Mesothelial cell of epicardium (in vitro differentiated cells): ENCODE results near the gene EPOP. TPM values are rescaled to one million over a fixed set of nuclear protein-coding genes. Genes with fewer than 3 reads are reported as not detected.
A peak's percentile ranks its signal among the peaks of the same experiment; 100 is the strongest.

Experiments
- DNase-seq, 2 experiments: peaks; one replicate each; pipeline ENCODE4 v3.0.0; 2021; ENCODE audit warnings: low spot score in 2 of 2; ENCODE audit not compliant: unreplicated experiment in 2 of 2
- H3K27ac Mint-ChIP-seq: 2 replicates; pipeline ENCODE4 v1.8.0; 2021; ENCODE audit warnings: mixed read lengths
- H3K27me3 Mint-ChIP-seq: 2 replicates; pipeline ENCODE4 v1.8.0; 2021; ENCODE audit warnings: low read depth, mixed read lengths
- H3K36me3 Mint-ChIP-seq: 2 replicates; pipeline ENCODE4 v1.8.0; 2021; ENCODE audit warnings: mixed read lengths
- H3K4me1 Mint-ChIP-seq: 2 replicates; pipeline ENCODE4 v1.8.0; 2021; ENCODE audit warnings: mixed read lengths
- H3K4me3 Mint-ChIP-seq: 2 replicates; pipeline ENCODE4 v1.8.0; 2021; ENCODE audit warnings: mild to moderate bottlenecking, moderate library complexity, mixed read lengths
- H3K9me3 Mint-ChIP-seq: 2 replicates; pipeline ENCODE4 v1.8.0; 2021; ENCODE audit warnings: mixed read lengths
- total RNA-seq: library from RNA; stranded (reverse); gene quantifications from 3 replicates; pipeline ENCODE4 v1.2.1, GENCODE V29; 2021
- TF ChIP-seq, protein P1 (sequence below): fragments of 200-600 bp; sonication (generic); IDR thresholded peaks from one replicate; pipeline ENCODE4 v1.5.0; 2021; ENCODE audit warnings: antibody characterized with exemption; ENCODE audit not compliant: unreplicated experiment

The EPOP gene
- total RNA-seq = 3.7 to 4.0 TPM (median 3.8 TPM) in 3 replicates

GRCh38 chr17:38674749-38675615 lies at the start of gene EPOP:
Gene EPOP, minus strand, starts transcription at chr17:38674957. Its CDS starts 462 bp downstream, at chr17:38674495.
- peak; percentile 69 to 81 for DNase-seq
- Mint-ChIP-seq H3K9me3 (no peaks in the 10 kb centered on the region), H3K4me3 (peak within 1 kb of the TSS; percentile 50), H3K4me1 (peaks cover 12% of the 10 kb centered on the region), H3K27me3 (peaks cover 56% of the 10 kb centered on the region), H3K27ac (peak within 1 kb of the TSS; percentile 12), H3K36me3 (no peaks in the 10 kb centered on the region)
- TF ChIP-seq, protein P1, sequence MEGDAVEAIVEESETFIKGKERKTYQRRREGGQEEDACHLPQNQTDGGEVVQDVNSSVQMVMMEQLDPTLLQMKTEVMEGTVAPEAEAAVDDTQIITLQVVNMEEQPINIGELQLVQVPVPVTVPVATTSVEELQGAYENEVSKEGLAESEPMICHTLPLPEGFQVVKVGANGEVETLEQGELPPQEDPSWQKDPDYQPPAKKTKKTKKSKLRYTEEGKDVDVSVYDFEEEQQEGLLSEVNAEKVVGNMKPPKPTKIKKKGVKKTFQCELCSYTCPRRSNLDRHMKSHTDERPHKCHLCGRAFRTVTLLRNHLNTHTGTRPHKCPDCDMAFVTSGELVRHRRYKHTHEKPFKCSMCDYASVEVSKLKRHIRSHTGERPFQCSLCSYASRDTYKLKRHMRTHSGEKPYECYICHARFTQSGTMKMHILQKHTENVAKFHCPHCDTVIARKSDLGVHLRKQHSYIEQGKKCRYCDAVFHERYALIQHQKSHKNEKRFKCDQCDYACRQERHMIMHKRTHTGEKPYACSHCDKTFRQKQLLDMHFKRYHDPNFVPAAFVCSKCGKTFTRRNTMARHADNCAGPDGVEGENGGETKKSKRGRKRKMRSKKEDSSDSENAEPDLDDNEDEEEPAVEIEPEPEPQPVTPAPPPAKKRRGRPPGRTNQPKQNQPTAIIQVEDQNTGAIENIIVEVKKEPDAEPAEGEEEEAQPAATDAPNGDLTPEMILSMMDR = no peak

DNA sequence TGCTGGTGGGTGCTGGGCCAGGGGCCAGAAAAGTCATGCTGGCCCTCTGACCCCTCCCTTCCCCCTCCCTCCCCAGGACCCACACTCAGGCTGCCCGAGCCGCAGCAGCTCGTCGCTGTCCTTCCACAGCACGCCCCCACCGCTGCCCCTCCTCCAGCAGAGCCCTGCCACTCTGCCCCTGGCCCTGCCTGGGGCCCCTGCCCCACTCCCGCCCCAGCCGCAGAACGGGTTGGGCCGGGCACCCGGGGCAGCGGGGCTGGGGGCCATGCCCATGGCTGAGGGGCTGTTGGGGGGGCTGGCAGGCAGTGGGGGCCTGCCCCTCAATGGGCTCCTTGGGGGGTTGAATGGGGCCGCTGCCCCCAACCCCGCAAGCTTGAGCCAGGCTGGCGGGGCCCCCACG lies 47.0 kb upstream of the EPOP start:
- no peaks in the 10 kb centered on the region for H3K27me3 Mint-ChIP-seq
- H3K27ac Mint-ChIP-seq = no peak overlapping the region
- TF ChIP-seq, protein P1 = no peak
- H3K9me3 Mint-ChIP-seq = no peaks in the 10 kb centered on the region
- H3K4me3 Mint-ChIP-seq = no peak overlapping the region
- no peak for DNase-seq
- H3K36me3 Mint-ChIP-seq = peaks cover 13% of the 10 kb centered on the region
- peaks cover 18% of the 10 kb centered on the region for H3K4me1 Mint-ChIP-seq

- no peak for DNase-seq
- H3K36me3 Mint-ChIP-seq = peaks cover 14% of the 10 kb centered on the region
- H3K27ac Mint-ChIP-seq = no peak overlapping the region
- H3K9me3 Mint-ChIP-seq = no peaks in the 10 kb centered on the region
- H3K4me3 Mint-ChIP-seq = no peak overlapping the region
- TF ChIP-seq, protein P1 = no peak
- peaks cover 18% of the 10 kb centered on the region for H3K4me1 Mint-ChIP-seq
- H3K27me3 Mint-ChIP-seq = no peaks in the 10 kb centered on the region
Measured at GRCh38 chr17:38720941-38721340, 46.2 kb upstream of the EPOP start.

DNA sequence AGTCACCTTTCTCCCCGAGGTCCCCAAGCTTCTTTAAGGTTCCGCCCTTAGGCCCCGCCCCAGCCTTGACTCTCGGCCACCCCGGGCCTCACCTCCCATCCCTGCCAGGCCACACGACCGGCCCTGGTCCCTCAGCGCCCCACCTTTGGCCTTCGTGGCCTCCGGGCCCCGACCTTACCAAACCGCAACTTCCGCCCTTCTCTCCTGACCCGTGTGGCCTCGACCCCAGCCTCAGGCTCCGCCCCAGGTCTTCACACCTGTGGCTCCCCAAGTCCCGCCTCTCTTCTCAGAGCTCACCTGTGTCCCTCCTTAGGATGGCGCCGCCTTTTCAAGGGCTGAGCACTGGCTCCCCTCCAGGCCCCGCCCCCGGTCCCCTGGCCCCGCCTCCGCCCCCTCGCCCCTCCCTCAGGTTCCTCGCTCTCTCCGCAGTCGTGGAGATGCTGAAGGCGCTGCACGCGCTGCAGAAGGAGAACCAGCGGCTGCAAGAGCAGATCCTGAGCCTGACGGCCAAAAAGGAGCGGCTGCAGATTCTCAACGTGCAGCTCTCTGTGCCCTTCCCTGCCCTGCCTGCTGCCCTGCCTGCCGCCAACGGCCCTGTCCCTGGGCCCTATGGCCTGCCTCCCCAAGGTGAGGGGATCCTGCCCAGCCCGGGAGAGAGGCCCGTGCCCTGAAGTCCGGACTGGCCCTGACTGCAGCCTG lies 45.3 kb upstream of the EPOP start:
- H3K9me3 Mint-ChIP-seq = no peaks in the 10 kb centered on the region

DNA sequence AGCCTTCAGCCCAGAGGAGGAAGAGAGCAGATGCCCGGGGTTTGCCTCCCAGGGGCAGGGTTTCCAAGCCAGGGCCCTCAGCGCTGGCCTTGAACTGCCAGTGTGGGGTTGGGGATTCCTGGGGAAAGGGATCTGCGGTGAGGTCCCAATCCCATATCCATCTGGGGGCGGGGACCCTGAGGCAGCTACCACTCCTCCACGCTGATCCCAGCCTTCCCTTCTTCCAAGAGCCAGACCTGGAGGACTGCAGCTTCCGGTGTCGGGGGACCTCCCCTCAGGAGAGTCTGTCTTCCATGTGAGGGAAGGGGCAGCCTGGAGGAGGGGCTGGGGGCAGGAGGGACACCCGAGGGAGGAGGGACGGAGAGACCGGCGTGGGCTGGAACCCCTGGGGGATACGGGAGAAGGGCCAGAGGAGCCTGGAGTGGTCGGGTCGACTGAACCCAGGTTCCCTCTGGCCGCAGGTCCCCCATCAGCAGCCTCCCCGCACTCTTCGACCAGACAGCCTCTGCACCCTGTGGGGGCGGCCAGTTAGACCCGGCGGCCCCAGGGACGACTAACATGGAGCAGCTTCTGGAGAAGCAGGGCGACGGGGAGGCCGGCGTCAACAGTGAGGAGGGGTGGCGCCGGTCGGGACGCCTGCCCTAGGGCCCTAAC lies 44.7 kb upstream of the EPOP start:
- peak overlapping the region; percentile 76 for H3K4me3 Mint-ChIP-seq
- peaks cover 18% of the 10 kb centered on the region for H3K4me1 Mint-ChIP-seq
- DNase-seq = no peak

More for the DNA sequence above, 45.3 kb upstream of the EPOP start:
- peak in 1 of 2 experiments; percentile 58 for DNase-seq
- H3K27me3 Mint-ChIP-seq = no peaks in the 10 kb centered on the region
- peaks cover 18% of the 10 kb centered on the region for H3K4me1 Mint-ChIP-seq
- TF ChIP-seq, protein P1 = no peak
- peak overlapping the region; percentile 95 for H3K27ac Mint-ChIP-seq
- peak overlapping the region; percentile 76 for H3K4me3 Mint-ChIP-seq
- H3K36me3 Mint-ChIP-seq = peaks cover 16% of the 10 kb centered on the region

More for the DNA sequence above, 44.7 kb upstream of the EPOP start:
- no peaks in the 10 kb centered on the region for H3K27me3 Mint-ChIP-seq
- H3K36me3 Mint-ChIP-seq = peaks cover 16% of the 10 kb centered on the region
- H3K9me3 Mint-ChIP-seq = no peaks in the 10 kb centered on the region
- peak overlapping the region; percentile 90 for H3K27ac Mint-ChIP-seq
- TF ChIP-seq, protein P1 = no peak
